RCC 7860 (cell line): Measurements from ENCODE around the gene DCD.
"Not testable (repeated sequence)": the region's sequence is repeated elsewhere in the genome, so short reads cannot be mapped to it uniquely, and the experiment has no call there.

Experiments
- DNase-seq: peaks from one replicate; pipeline ENCODE4 v3.0.0-alpha.2; 2015; ENCODE audit warnings: low spot score
- FAIRE-seq: peaks from 2 replicates; lab custom pipeline; 2012; peaks lifted over from hg19 to GRCh38; lab: Jason Lieb, UNC

The DCD gene

GRCh38 chr12:54654926-54655325 is 6.8 kb upstream of the DCD start:
- FAIRE-seq = no peak

GRCh38 chr12:54653025-54653424 is 4.9 kb upstream of the DCD start:
- FAIRE-seq (no peak), DNase-seq (no peak)

More at GRCh38 chr12:54654926-54655325, 6.8 kb upstream of the DCD start:
- DNase-seq = no peak

GRCh38 chr12:54650889-54651288 is 2.7 kb upstream of the DCD start:
- no peak for FAIRE-seq
- DNase-seq = no peak

GRCh38 chr12:54650409-54650808 is 2.2 kb upstream of the DCD start:
- FAIRE-seq (no peak), DNase-seq (no peak)

- DNase-seq (no peak), FAIRE-seq (no peak)
These were observed 1.7 kb upstream of the DCD start for GRCh38 chr12:54649825-54650224.

- FAIRE-seq = no peak
- no peak for DNase-seq
These were observed 6.6 kb downstream of the DCD start for GRCh38 chr12:54641554-54641953.

GRCh38 chr12:54641089-54641488 is 7.1 kb downstream of the DCD start:
- FAIRE-seq (no peak), DNase-seq (no peak)

GRCh38 chr12:54639112-54639511 is 9.1 kb downstream of the DCD start:
- DNase-seq, FAIRE-seq: not testable (repeated sequence)

GRCh38 chr12:54634795-54635194 is 13.4 kb downstream of the DCD start, which contains the start of gene LACRT:
Gene LACRT, minus strand, starts transcription at chr12:54634895. Its CDS starts 54 bp downstream, at chr12:54634841.
- no peak for FAIRE-seq
- no peak for DNase-seq

GRCh38 chr12:54631988-54632728 is 16.0 kb downstream of the DCD start:
- DNase-seq = no peak
- no peak for FAIRE-seq

- DNase-seq (no peak), FAIRE-seq (no peak)
These were observed 16.6 kb downstream of the DCD start for GRCh38 chr12:54631551-54631950.

GRCh38 chr12:54629925-54630324 is 18.2 kb downstream of the DCD start:
- DNase-seq (no peak), FAIRE-seq (no peak)

- no peak for FAIRE-seq
- no peak for DNase-seq
These were observed 19.8 kb downstream of the DCD start for GRCh38 chr12:54628186-54628846.

- FAIRE-seq = no peak
These were observed 20.9 kb downstream of the DCD start for GRCh38 chr12:54627304-54627703.

GRCh38 chr12:54625598-54625997 is 22.6 kb downstream of the DCD start:
- DNase-seq (no peak), FAIRE-seq (no peak)

More at GRCh38 chr12:54627304-54627703, 20.9 kb downstream of the DCD start:
- DNase-seq = no peak

- DNase-seq (no peak), FAIRE-seq (no peak)
These were observed 23.6 kb downstream of the DCD start for GRCh38 chr12:54624315-54625279.

- no peak for DNase-seq
These were observed 25.5 kb downstream of the DCD start for GRCh38 chr12:54622463-54623183.

GRCh38 chr12:54616933-54617680 is 31.1 kb downstream of the DCD start:
- DNase-seq = no peak
- FAIRE-seq = no peak

More at GRCh38 chr12:54622463-54623183, 25.5 kb downstream of the DCD start:
- no peak for FAIRE-seq

GRCh38 chr12:54612225-54612750 is 35.9 kb downstream of the DCD start:
- DNase-seq (no peak), FAIRE-seq (no peak)
